Measurements from ENCODE around the gene CACUL1.

The CACUL1 gene

GRCh38 chr10:118708571-118708970, 46.2 kb downstream of the CACUL1 start:
- no peak for DNase-seq (ENCODE audit: low read depth)
- no peak overlapping the region for H3K4me3 ChIP-seq (ENCODE audit: low read depth, low read length)
- TF ChIP-seq, protein P1, sequence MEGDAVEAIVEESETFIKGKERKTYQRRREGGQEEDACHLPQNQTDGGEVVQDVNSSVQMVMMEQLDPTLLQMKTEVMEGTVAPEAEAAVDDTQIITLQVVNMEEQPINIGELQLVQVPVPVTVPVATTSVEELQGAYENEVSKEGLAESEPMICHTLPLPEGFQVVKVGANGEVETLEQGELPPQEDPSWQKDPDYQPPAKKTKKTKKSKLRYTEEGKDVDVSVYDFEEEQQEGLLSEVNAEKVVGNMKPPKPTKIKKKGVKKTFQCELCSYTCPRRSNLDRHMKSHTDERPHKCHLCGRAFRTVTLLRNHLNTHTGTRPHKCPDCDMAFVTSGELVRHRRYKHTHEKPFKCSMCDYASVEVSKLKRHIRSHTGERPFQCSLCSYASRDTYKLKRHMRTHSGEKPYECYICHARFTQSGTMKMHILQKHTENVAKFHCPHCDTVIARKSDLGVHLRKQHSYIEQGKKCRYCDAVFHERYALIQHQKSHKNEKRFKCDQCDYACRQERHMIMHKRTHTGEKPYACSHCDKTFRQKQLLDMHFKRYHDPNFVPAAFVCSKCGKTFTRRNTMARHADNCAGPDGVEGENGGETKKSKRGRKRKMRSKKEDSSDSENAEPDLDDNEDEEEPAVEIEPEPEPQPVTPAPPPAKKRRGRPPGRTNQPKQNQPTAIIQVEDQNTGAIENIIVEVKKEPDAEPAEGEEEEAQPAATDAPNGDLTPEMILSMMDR (IDR thresholded peaks at IDR 0.05; ENCODE audit: control insufficient read depth, extremely low read depth, insufficient read depth) = no peak

DNA sequence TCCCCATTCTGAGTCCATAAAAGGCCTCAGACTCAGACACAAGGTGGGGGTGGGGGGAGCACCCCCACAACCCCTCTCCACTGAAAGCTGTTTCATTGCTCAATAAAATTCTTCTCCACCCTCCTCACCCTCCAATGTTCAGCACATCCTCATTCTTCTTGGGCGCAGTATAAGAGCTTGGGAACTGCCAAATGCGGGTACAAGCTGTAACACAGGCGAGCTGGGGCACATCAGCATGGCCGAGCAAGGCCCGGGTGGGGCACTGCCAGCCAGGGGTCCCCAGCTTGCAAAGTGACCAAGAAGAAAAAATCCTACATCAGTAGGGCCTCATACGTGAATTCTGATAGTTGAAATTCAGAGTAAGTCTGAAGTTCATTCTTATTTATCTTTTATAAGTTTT, 50.1 kb downstream of the CACUL1 start:
- no peak overlapping the region for H3K4me3 ChIP-seq (ENCODE audit: low read depth, low read length)
- TF ChIP-seq, protein P1 (IDR thresholded peaks at IDR 0.05; ENCODE audit: control insufficient read depth, extremely low read depth, insufficient read depth) = no peak
- DNase-seq (ENCODE audit: low read depth) = no peak

DNA sequence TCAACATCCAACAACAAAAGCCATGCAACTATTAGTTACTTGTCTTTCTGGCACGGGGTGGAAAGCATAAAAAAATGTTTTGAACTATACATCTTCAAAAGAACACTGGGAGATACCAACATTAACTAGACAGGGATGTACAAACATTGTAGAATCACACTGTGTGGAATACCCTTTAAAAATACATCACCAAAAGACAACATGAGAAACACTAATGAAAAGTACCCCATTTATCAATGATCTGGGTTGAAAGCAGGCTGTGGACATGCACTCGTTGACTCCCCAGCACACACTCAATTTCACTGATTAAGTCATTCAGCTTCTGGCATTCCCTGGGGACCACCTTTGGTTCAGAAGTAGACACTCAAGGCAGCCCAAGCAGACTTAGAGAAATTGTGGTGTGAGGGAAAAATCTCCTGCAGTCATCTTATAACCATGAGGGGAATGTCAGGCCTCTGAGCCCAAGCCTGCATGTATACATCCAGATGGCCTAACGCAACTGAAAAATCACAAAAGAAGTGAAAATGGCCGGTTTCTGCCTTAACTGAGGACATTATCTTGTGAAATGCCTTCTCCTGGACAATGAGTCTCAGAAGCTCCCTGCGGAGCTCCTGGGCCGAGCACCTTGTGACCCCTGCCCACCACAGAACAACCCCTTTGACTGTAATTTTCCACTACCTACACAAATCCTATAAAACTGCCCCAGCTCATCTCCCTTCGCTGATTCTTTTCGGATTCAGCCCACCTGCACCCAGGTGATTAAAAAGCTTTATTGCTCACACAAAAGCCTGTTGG, 53.0 kb downstream of the CACUL1 start:
- TF ChIP-seq, protein P1 (IDR thresholded peaks at IDR 0.05; ENCODE audit: control insufficient read depth, extremely low read depth, insufficient read depth) = no peak
- H3K4me3 ChIP-seq (ENCODE audit: low read depth, low read length) = no peak overlapping the region
- no peak for DNase-seq (ENCODE audit: low read depth)

GRCh38 chr10:118698421-118698820, 56.3 kb downstream of the CACUL1 start:
- no peak for DNase-seq (ENCODE audit: low read depth)
- TF ChIP-seq, protein P1 (IDR thresholded peaks at IDR 0.05; ENCODE audit: control insufficient read depth, extremely low read depth, insufficient read depth) = no peak
- no peak overlapping the region for H3K4me3 ChIP-seq (ENCODE audit: low read depth, low read length)

DNA sequence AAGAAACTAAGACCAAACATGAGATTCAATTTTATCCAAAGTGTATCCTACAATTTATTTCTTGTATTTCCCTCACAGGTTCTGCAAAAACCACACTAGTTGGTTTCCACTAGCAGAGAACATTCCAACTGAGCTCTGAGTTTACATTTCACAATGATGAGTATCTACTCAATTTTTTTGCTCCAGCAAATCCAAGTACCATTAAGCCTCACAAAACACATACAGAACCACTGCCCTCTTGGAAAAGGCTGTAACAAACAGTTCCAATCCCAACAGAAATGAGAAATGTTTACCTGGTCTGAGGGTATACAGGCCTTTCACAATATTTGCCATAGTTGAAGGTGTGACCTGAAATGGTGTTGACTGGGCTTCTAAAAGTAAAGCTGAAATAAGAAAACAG, 59.9 kb downstream of the CACUL1 start:
- no peak for DNase-seq (ENCODE audit: low read depth)
- no peak overlapping the region for H3K4me3 ChIP-seq (ENCODE audit: low read depth, low read length)
- TF ChIP-seq, protein P1 (IDR thresholded peaks at IDR 0.05; ENCODE audit: control insufficient read depth, extremely low read depth, insufficient read depth) = no peak

- DNase-seq (ENCODE audit: low read depth) = no peak
- no peak overlapping the region for H3K4me3 ChIP-seq (ENCODE audit: low read depth, low read length)
- TF ChIP-seq, protein P1 (IDR thresholded peaks at IDR 0.05; ENCODE audit: control insufficient read depth, extremely low read depth, insufficient read depth) = no peak
Observed at GRCh38 chr10:118692872-118693271, 61.9 kb downstream of the CACUL1 start.

Measured in LNCaP clone FGC (cell line).